C4-2B (cell line): Measurements from ENCODE around the gene ANKS6.

ENCODE experiments used
- H3K27ac ChIP-seq: fragments of 450-650 bp; 2 replicates; pipeline ENCODE4 v1.5.1; 2017
- CTCF ChIP-seq: fragments of 450-650 bp; conservative IDR thresholded peaks from 2 replicates; pipeline ENCODE4 v1.5.1; 2017; ENCODE audit warnings: mild to moderate bottlenecking
- ZFX ChIP-seq: fragments of 450-650 bp; IDR thresholded peaks from 2 replicates; pipeline ENCODE4 v1.6.1; 2017

The ANKS6 gene

GRCh38 chr9:98724810-98725530 is 71.4 kb downstream of the ANKS6 start:
- no peak overlapping the region for H3K27ac ChIP-seq
- TF ChIP-seq CTCF (no peak), ZFX (no peak)

- TF ChIP-seq CTCF (no peak), ZFX (no peak)
- no peak overlapping the region for H3K27ac ChIP-seq
These were observed 74.7 kb downstream of the ANKS6 start for GRCh38 chr9:98721643-98722042.

GRCh38 chr9:98720402-98720801 is 76.0 kb downstream of the ANKS6 start:
- TF ChIP-seq CTCF (no peak), ZFX (no peak)
- H3K27ac ChIP-seq: no peak overlapping the region

- H3K27ac ChIP-seq: no peak overlapping the region
- TF ChIP-seq ZFX: no peak
- no peak for TF ChIP-seq CTCF
These were observed 77.3 kb downstream of the ANKS6 start for GRCh38 chr9:98719055-98719454.

- H3K27ac ChIP-seq: no peak overlapping the region
- no peak for TF ChIP-seq CTCF
These were observed 81.5 kb downstream of the ANKS6 start for GRCh38 chr9:98714833-98715232.

- H3K27ac ChIP-seq: no peak overlapping the region
- no peak for TF ChIP-seq ZFX
- no peak for TF ChIP-seq CTCF
These were observed 83.4 kb downstream of the ANKS6 start for GRCh38 chr9:98712987-98713386.

- no peak for TF ChIP-seq CTCF
- no peak for TF ChIP-seq ZFX
These were observed 86.1 kb downstream of the ANKS6 start for GRCh38 chr9:98709968-98710965.

More at GRCh38 chr9:98709968-98710965, 86.1 kb downstream of the ANKS6 start:
- no peak overlapping the region for H3K27ac ChIP-seq
